ENCODE data around the gene PID1. TPM values are rescaled to one million over a fixed set of nuclear protein-coding genes. Genes with fewer than 3 reads are reported as not detected.
A peak's percentile ranks its signal among the peaks of the same experiment; 100 is the strongest.

Gene PID1
- total and polyA plus RNA-seq, 12 donors = 4.5 to 81.9 (median 47.0) TPM

- no peaks in the 10 kb centered on the region for H3K36me3 ChIP-seq (replicated peaks in 1 of 2)
- intact Hi-C loops (cut with DNase I) = no loop called here
- H3K4me1 ChIP-seq (replicated peaks in 1 of 2) = peaks cover 29 to 33% of the 10 kb centered on the region in 2 donors
- H3K9me3 ChIP-seq (replicated peaks in 1 of 3) = no peaks in the 10 kb centered on the region
- 37 to 60% (median 42%) methylated on average over 4 to 6 of the region's 6 CpGs for WGBS, 4 donors
- H3K4me3 ChIP-seq = no peak overlapping the region
- H3K27me3 ChIP-seq = no peaks in the 10 kb centered on the region
- peak overlapping the region in 4 of 5 donors; percentile 33 to 80 (median 54) for H3K27ac ChIP-seq
- no peak for TF ChIP-seq CTCF (IDR thresholded peaks at IDR 0.05)
- TF ChIP-seq POLR2A (IDR thresholded peaks at IDR 0.05) = no peak
- peak in 1 of 7 donors; percentile 58 for DNase-seq
Observed at GRCh38 chr2:229130522-229130921, 140.6 kb downstream of the PID1 start.

GRCh38 chr2:229129738-229130371 is 141.2 kb downstream of the PID1 start:
- no peaks in the 10 kb centered on the region for H3K9me3 ChIP-seq (replicated peaks in 1 of 3)
- DNase-seq = peak; percentile 30 to 73 (median 61)
- intact Hi-C loops (cut with DNase I) = no loop called here
- peaks cover 29 to 33% of the 10 kb centered on the region in 2 donors for H3K4me1 ChIP-seq (replicated peaks in 1 of 2)
- WGBS, 4 donors = 32 to 44% (median 36%) methylated on average over 12 of the region's 12 CpGs
- H3K4me3 ChIP-seq = peak overlapping the region in 1 of 4 donors; percentile 35
- TF ChIP-seq POLR2A (IDR thresholded peaks at IDR 0.05) = no peak
- no peak for TF ChIP-seq CTCF (IDR thresholded peaks at IDR 0.05)
- H3K27me3 ChIP-seq = no peaks in the 10 kb centered on the region
- H3K27ac ChIP-seq = peak overlapping the region in 4 of 5 donors; percentile 33 to 80 (median 69)
- H3K36me3 ChIP-seq (replicated peaks in 1 of 2) = no peaks in the 10 kb centered on the region

GRCh38 chr2:229127471-229127870 is 143.6 kb downstream of the PID1 start:
- Histone ChIP-seq H3K4me3 (no peak overlapping the region), H3K27me3 (no peaks in the 10 kb centered on the region), H3K27ac (peak overlapping the region in 3 of 5 donors; percentile 48 to 68 (median 59)), H3K9me3 (replicated peaks in 1 of 3) (no peaks in the 10 kb centered on the region), H3K36me3 (replicated peaks in 1 of 2) (no peaks in the 10 kb centered on the region), H3K4me1 (replicated peaks in 1 of 2) (peaks cover 21 to 27% of the 10 kb centered on the region in 2 donors)
- intact Hi-C loops (cut with DNase I) = no loop called here
- DNase-seq = no peak
- 48 to 70% (median 56%) methylated on average over 4 of the region's 4 CpGs for WGBS, 4 donors
- TF ChIP-seq CTCF (IDR thresholded peaks at IDR 0.05) = no peak
- no peak for TF ChIP-seq POLR2A (IDR thresholded peaks at IDR 0.05)

- H3K36me3 ChIP-seq (replicated peaks in 1 of 2) = no peaks in the 10 kb centered on the region
- no peak overlapping the region for H3K27ac ChIP-seq
- H3K4me3 ChIP-seq = no peak overlapping the region
- no peaks in the 10 kb centered on the region for H3K9me3 ChIP-seq (replicated peaks in 1 of 3)
- TF ChIP-seq CTCF (IDR thresholded peaks at IDR 0.05) (no peak), POLR2A (IDR thresholded peaks at IDR 0.05) (no peak)
- 81 to 94% (median 87%) methylated on average over 2 of the region's 2 CpGs for WGBS, 4 donors
- no peak for DNase-seq
- intact Hi-C loops (cut with DNase I) = no loop called here
- no peaks in the 10 kb centered on the region for H3K27me3 ChIP-seq
- H3K4me1 ChIP-seq (replicated peaks in 1 of 2) = peaks cover 19% of the 10 kb centered on the region in 2 donors
Observed at GRCh38 chr2:229126066-229126465, 145.0 kb downstream of the PID1 start.
